MCF 10A (cell line): ENCODE measurements around the gene TMEM185B. TPM values are rescaled to one million over a fixed set of nuclear protein-coding genes. Genes with fewer than 3 reads are reported as not detected.

ENCODE experiments used
- BruUV-seq: library from RNA; stranded (reverse); fragments of 400-500 nt; replicated peaks from 2 replicates; lab custom pipeline; 2021; lab: Mats Ljungman, UMichigan
- CTCF ChIA-PET: fragments of 300-600 bp; sonication (Branson Sonifier 250); formaldehyde crosslinking; extraction: SDS; loops from one replicate; lab custom pipeline; 2021; ENCODE audit warnings: antibody characterized with exemption, inconsistent platforms; lab: Yijun Ruan, JAX
- POLR2A ChIA-PET: fragments of 300-600, 350-650 bp; sonication (Branson Sonifier 250); formaldehyde crosslinking; extraction: SDS; loops from one replicate; lab custom pipeline; 2020; ENCODE audit warnings: antibody characterized with exemption, inconsistent platforms; lab: Yijun Ruan, JAX
- DNase-seq: peaks from one replicate; pipeline ENCODE4 v3.0.0-alpha.2; 2018; ENCODE audit not compliant: unreplicated experiment
- H3K27ac Mint-ChIP-seq: one replicate; pipeline ENCODE4 v1.8.0; 2022; ENCODE audit warnings: mild to moderate bottlenecking, low read depth, mixed read lengths; ENCODE audit not compliant: unreplicated experiment
- H3K27me3 Mint-ChIP-seq: one replicate; pipeline ENCODE4 v1.8.0; 2022; ENCODE audit warnings: mixed read lengths; ENCODE audit not compliant: insufficient read depth, unreplicated experiment
- H3K36me3 Mint-ChIP-seq: one replicate; pipeline ENCODE4 v1.8.0; 2022; ENCODE audit warnings: mild to moderate bottlenecking, moderate library complexity, mixed read lengths; ENCODE audit not compliant: insufficient read depth, unreplicated experiment
- H3K4me1 Mint-ChIP-seq: one replicate; pipeline ENCODE4 v1.8.0; 2022; ENCODE audit warnings: mixed read lengths; ENCODE audit not compliant: insufficient read depth, unreplicated experiment
- H3K4me3 Mint-ChIP-seq: one replicate; pipeline ENCODE4 v1.8.0; 2022; ENCODE audit warnings: mild to moderate bottlenecking, moderate library complexity, mixed read lengths; ENCODE audit not compliant: unreplicated experiment
- H3K9me3 Mint-ChIP-seq: one replicate; pipeline ENCODE4 v1.8.0; 2022; ENCODE audit warnings: mixed read lengths; ENCODE audit not compliant: unreplicated experiment
- intact Hi-C: fragments of 100-400 bp; cut with micrococcal nuclease; formaldehyde crosslinking; loops from 2 replicates; pipeline ENCODE4 v1.14.1; 2022
- total RNA-seq: library from RNA; stranded (reverse); gene quantifications from 2 replicates; pipeline ENCODE4 v1.2.3, GENCODE V29; 2022
- TF ChIP-seq, protein P1 (sequence below): fragments of 200-600 bp; IDR thresholded peaks from one replicate; pipeline ENCODE4 v1.8.0; 2022; ENCODE audit warnings: antibody characterized with exemption, mild to moderate bottlenecking; ENCODE audit not compliant: unreplicated experiment

The TMEM185B gene
- total RNA-seq, 1 experiment from 2014 or later = 40.9 TPM

- Mint-ChIP-seq H3K4me1 (peaks cover 42% of the 10 kb centered on the region), H3K27ac (peak overlapping the region; percentile 39), H3K4me3 (peak overlapping the region; percentile 35), H3K27me3 (peaks cover 3% of the 10 kb centered on the region), H3K36me3 (no peaks in the 10 kb centered on the region), H3K9me3 (no peaks in the 10 kb centered on the region)
- no TSS peak for BruUV-seq
- TF ChIP-seq, protein P1, sequence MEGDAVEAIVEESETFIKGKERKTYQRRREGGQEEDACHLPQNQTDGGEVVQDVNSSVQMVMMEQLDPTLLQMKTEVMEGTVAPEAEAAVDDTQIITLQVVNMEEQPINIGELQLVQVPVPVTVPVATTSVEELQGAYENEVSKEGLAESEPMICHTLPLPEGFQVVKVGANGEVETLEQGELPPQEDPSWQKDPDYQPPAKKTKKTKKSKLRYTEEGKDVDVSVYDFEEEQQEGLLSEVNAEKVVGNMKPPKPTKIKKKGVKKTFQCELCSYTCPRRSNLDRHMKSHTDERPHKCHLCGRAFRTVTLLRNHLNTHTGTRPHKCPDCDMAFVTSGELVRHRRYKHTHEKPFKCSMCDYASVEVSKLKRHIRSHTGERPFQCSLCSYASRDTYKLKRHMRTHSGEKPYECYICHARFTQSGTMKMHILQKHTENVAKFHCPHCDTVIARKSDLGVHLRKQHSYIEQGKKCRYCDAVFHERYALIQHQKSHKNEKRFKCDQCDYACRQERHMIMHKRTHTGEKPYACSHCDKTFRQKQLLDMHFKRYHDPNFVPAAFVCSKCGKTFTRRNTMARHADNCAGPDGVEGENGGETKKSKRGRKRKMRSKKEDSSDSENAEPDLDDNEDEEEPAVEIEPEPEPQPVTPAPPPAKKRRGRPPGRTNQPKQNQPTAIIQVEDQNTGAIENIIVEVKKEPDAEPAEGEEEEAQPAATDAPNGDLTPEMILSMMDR = no peak
- intact Hi-C loops = no loop called here
- ChIA-PET CTCF (interaction anchor here (0.6 to 1.7 kb wide), 3 partner anchors 9 to 80 kb away, joined by 3 to 12 read pairs (median 5); no protein-coding TSS in a partner anchor), POLR2A (no interaction called here)
- no peak for DNase-seq
Measured at GRCh38 chr2:120255071-120255470, 31.9 kb upstream of the TMEM185B start.

- H3K36me3 Mint-ChIP-seq = no peaks in the 10 kb centered on the region
- no TSS peak for BruUV-seq
- POLR2A ChIA-PET = interaction anchor here (0.6 to 3.4 kb wide), 4 partner anchors 9 to 69 kb away, joined by 4 to 18 read pairs (median 8); partner anchors contain the start of gene TMEM185B
- DNase-seq = no peak
- peak overlapping the region; percentile 96 for H3K4me3 Mint-ChIP-seq
- no peaks in the 10 kb centered on the region for H3K9me3 Mint-ChIP-seq
- no peak overlapping the region for H3K27ac Mint-ChIP-seq
- intact Hi-C loops = no loop called here
- peaks cover 42% of the 10 kb centered on the region for H3K4me1 Mint-ChIP-seq
- CTCF ChIA-PET = interaction anchor here (1.7 kb wide), 1 partner anchor 10 kb away, joined by 5 read pairs; no protein-coding TSS in a partner anchor
- H3K27me3 Mint-ChIP-seq = peaks cover 12% of the 10 kb centered on the region
- TF ChIP-seq, protein P1 = no peak
Measured at GRCh38 chr2:120254178-120254577, 31.0 kb upstream of the TMEM185B start.

DNA sequence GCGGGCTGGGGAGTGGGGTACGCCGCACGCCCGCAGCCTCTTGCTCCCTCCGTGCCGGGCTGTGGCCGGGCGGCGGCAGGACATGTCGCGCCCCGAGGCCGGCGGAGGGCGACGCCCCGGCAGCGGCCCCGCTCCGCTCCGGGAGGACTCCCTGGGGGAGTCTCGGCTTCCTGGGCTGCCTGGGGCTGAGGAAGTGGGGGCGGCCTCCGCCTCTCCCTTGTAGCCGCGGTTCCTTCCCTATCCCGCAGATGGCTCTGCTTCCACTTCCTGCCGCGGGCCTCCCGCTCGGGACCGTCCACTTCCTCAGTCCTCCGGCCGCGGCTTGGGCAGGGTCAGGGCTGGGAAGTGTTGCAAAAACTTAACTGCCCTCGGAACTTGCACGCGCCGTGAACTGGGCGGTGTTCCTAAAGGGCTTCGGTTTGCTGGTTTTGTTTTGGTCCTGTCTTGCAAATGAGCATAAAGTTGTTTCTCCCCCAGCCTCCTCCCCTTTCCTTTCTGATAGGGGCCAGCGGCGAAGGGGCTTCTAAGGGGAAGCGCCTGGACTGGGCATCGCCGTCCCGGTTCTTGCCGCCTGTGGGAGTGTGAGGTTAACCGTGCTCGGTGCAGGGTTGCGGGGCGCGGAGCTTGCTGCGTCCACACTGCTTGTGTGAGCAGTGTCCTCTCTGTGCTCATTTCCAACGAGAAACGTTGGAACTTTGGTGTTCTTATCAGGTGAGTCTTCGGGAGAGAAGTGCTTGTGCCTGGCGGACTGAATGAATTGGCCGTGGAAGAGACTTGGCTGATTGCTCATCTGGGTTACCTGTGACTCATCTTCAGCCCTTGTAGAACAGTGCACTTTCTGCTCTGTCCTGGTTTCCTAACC is 30.1 kb upstream of the TMEM185B start:
- Mint-ChIP-seq H3K36me3 (no peaks in the 10 kb centered on the region), H3K27me3 (peaks cover 20% of the 10 kb centered on the region), H3K4me3 (peak overlapping the region; percentile 96), H3K4me1 (peaks cover 42% of the 10 kb centered on the region), H3K9me3 (no peaks in the 10 kb centered on the region), H3K27ac (peak overlapping the region; percentile 88)
- TF ChIP-seq, protein P1 = peak; percentile 31
- ChIA-PET CTCF (interaction anchor here (0.5 to 1.3 kb wide), 6 partner anchors 9 to 765 kb away, joined by 3 to 4 read pairs (median 3); no protein-coding TSS in a partner anchor), POLR2A (interaction anchor here (0.8 to 3.4 kb wide), 7 partner anchors 10 to 67 kb away, joined by 3 to 18 read pairs (median 4); partner anchors contain the start of gene TMEM185B)
- intact Hi-C loops = loop anchor here (1.0 to 2.0 kb wide), 3 partner anchors 34 to 220 kb away; no protein-coding TSS in a partner anchor
- no TSS peak for BruUV-seq
- peak; percentile 78 for DNase-seq
